K562 (cell line): Measurements from ENCODE around the gene SOWAHB. TPM values are rescaled to one million over a fixed set of nuclear protein-coding genes. Genes with fewer than 3 reads are reported as not detected.

Experiments used
- EZH2 ChIP-seq: IDR thresholded peaks from 2 replicates; pipeline ENCODE4 v1.6.1; 2012; ENCODE audit warnings: low read depth, mild to moderate bottlenecking, inconsistent platforms, low read length, borderline replicate concordance
- FOXP1 ChIP-seq: sonication (generic); formaldehyde crosslinking; IDR thresholded peaks from 2 replicates; pipeline ENCODE4 v1.8.0; 2022; ENCODE audit warnings: mild to moderate bottlenecking, missing genetic modification reagents
- ILF3 ChIP-seq: fragments of 450-650 bp; IDR thresholded peaks from 2 replicates; pipeline ENCODE4 v1.6.1; 2018; ENCODE audit warnings: antibody characterized with exemption, mild to moderate bottlenecking, moderate library complexity, borderline replicate concordance
- JUND ChIP-seq, 2 experiments: IDR thresholded peaks; 2 replicates in 1 of 2; 3 replicates in 1 of 2; pipeline ENCODE4 v1.6.1; 2011; ENCODE audit warnings: borderline replicate concordance in 2 of 2, low read depth in 2 of 2, low read length in 2 of 2, improper control_type of control experiment in 1 of 2, missing biosample characterization in 1 of 2, missing genetic modification characterization in 1 of 2, missing genetic modification reagents in 1 of 2
- MAFK ChIP-seq: IDR thresholded peaks from 2 replicates; pipeline ENCODE4 v1.6.1; 2011; ENCODE audit warnings: low read length, improper control_type of control experiment
- POLR2AphosphoS5 ChIP-seq: IDR thresholded peaks from 2 replicates; pipeline ENCODE4 v1.6.1; 2011; ENCODE audit warnings: mild to moderate bottlenecking, low read depth, low read length, moderate library complexity; ENCODE audit not compliant: control insufficient read depth, insufficient read depth
- TSC22D4 ChIP-seq: fragments of 450-650 bp; IDR thresholded peaks from 2 replicates; pipeline ENCODE4 v1.6.1; 2016; ENCODE audit warnings: missing genetic modification characterization, missing biosample characterization, control low read depth
- U2AF2 ChIP-seq: fragments of 200-400 bp; formaldehyde crosslinking; optimal IDR thresholded peaks from 2 replicates; pipeline ENCODE3; 2017; ENCODE audit warnings: low read depth, mild to moderate bottlenecking, low read length
- ZBTB8A ChIP-seq: fragments of 450-650 bp; IDR thresholded peaks from 2 replicates; pipeline ENCODE4 v1.6.1; 2018; ENCODE audit warnings: mild to moderate bottlenecking, moderate library complexity; ENCODE audit not compliant: partially characterized antibody
- ZFP36 ChIP-seq: fragments of 150-350 bp; IDR thresholded peaks from 2 replicates; pipeline ENCODE4 v1.6.1; 2018; ENCODE audit warnings: low read length, low read depth; ENCODE audit not compliant: partially characterized antibody
- ZNF121 ChIP-seq: sonication (generic); formaldehyde crosslinking; conservative IDR thresholded peaks from 2 replicates; pipeline ENCODE4 v1.8.0; 2022; ENCODE audit warnings: missing genetic modification reagents
- ZNF134 ChIP-seq: fragments of 250-450 bp; sonication (Bioruptor Pico); conservative IDR thresholded peaks from 2 replicates; pipeline ENCODE4 v1.4.0; 2020
- ZNF184 ChIP-seq: sonication (generic); formaldehyde crosslinking; IDR thresholded peaks from 2 replicates; pipeline ENCODE4 v1.5.0; 2020; ENCODE audit warnings: missing genetic modification reagents
- ZNF282 ChIP-seq: sonication (generic); formaldehyde crosslinking; IDR thresholded peaks from 2 replicates; pipeline ENCODE4 v1.8.1; 2023; ENCODE audit warnings: missing genetic modification reagents
- ZNF561 ChIP-seq: fragments of 450-650 bp; formaldehyde crosslinking; conservative IDR thresholded peaks from 2 replicates; pipeline ENCODE4 v1.4.0; 2020; ENCODE audit warnings: mild to moderate bottlenecking, moderate library complexity
- polyA plus RNA-seq, 8 experiments: library from polyadenylated mRNA; depleted of rRNA in 4 of 8; stranded (reverse) in 5 of 8; unstranded in 3 of 8; fragments of >200 nt; fragmentation: Nextera tagmentation in 2 of 8; fragmentation: Illumina TruSeq in 1 of 8; extraction: Ambion mirVana in 2 of 8; extraction: Trizol in 1 of 8; gene quantifications; 2 replicates each; pipeline versions ENCODE4 v1.2.1 to v1.2.3, GENCODE V29; 2011 to 2014; ENCODE audit warnings: inconsistent platforms in 1 of 8, missing spikeins in 1 of 8
- total RNA-seq, 7 experiments: library from RNA; depleted of rRNA in 6 of 7; stranded (reverse); fragments of >200 nt in 6 of 7; fragmentation: Illumina TruSeq in 2 of 7; extraction: Trizol in 2 of 7; gene quantifications; 2 replicates each; pipeline versions ENCODE4 v1.2.1 to v1.2.3, GENCODE V29; 2011 to 2021; ENCODE audit warnings: low replicate concordance in 1 of 7
- TF ChIP-seq, protein P1 (sequence below): fragments of 250-450 bp; sonication (Bioruptor Pico); IDR thresholded peaks from 2 replicates; pipeline ENCODE4 v1.8.0; 2022; ENCODE audit warnings: inconsistent platforms
- TF ChIP-seq, protein P2 (sequence below): fragments of 450-650 bp; IDR thresholded peaks from 2 replicates; pipeline ENCODE4 v1.6.1; 2016; ENCODE audit warnings: antibody characterized with exemption
- TF ChIP-seq, protein P3 (sequence below): fragments of 450-650 bp; IDR thresholded peaks from 2 replicates; pipeline ENCODE4 v1.6.1; 2018; ENCODE audit not compliant: partially characterized antibody
- TF ChIP-seq, protein P4 (sequence below): fragments of 250-450 bp; sonication (Bioruptor Pico); IDR thresholded peaks from 2 replicates; pipeline ENCODE4 v1.8.0; 2022; ENCODE audit warnings: inconsistent platforms, mild to moderate bottlenecking, moderate library complexity, borderline replicate concordance
- TF ChIP-seq, protein P5 (sequence below): sonication (generic); formaldehyde crosslinking; IDR thresholded peaks from 2 replicates; pipeline ENCODE4 v1.8.0; 2022; ENCODE audit warnings: mild to moderate bottlenecking, missing genetic modification reagents

Gene SOWAHB
- total and polyA plus RNA-seq, 9 of the 15 experiments (the other 6 are each of a cell fraction or from before 2014, with no cell fraction given): not detected

DNA sequence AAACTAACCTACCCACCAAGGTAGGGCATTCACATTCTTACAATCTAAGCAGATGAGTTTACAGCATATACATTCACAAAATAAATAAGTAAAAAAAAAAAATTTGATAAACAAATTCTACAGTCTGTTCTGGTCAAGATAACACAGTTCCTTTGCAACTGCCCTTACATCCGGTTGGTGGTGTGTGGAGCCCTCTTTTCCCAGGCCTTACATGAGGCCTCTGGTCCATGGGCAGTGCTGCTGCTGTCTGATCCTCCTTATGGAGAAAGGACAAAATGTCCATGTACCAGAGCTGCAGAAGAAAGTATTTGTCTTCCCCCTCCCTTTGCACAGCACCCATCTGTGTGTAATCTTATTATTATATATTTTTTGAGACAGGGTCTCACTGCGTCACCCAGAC is 49.4 kb upstream of the SOWAHB start (continued):
- TF ChIP-seq, protein P1, sequence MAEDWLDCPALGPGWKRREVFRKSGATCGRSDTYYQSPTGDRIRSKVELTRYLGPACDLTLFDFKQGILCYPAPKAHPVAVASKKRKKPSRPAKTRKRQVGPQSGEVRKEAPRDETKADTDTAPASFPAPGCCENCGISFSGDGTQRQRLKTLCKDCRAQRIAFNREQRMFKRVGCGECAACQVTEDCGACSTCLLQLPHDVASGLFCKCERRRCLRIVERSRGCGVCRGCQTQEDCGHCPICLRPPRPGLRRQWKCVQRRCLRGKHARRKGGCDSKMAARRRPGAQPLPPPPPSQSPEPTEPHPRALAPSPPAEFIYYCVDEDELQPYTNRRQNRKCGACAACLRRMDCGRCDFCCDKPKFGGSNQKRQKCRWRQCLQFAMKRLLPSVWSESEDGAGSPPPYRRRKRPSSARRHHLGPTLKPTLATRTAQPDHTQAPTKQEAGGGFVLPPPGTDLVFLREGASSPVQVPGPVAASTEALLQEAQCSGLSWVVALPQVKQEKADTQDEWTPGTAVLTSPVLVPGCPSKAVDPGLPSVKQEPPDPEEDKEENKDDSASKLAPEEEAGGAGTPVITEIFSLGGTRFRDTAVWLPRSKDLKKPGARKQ: no peak
- TF ChIP-seq, protein P2, sequence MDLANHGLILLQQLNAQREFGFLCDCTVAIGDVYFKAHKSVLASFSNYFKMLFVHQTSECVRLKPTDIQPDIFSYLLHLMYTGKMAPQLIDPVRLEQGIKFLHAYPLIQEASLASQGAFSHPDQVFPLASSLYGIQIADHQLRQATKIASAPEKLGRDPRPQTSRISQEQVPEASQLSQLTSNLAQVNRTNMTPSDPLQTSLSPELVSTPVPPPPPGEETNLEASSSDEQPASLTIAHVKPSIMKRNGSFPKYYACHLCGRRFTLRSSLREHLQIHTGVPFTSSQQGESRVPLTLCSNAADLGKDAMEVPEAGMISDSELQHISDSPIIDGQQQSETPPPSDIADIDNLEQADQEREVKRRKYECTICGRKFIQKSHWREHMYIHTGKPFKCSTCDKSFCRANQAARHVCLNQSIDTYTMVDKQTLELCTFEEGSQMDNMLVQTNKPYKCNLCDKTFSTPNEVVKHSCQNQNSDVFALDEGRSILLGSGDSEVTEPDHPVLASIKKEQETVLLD: no peak
- peak; percentile 30; the same call in 1 of the 2 replicates for TF ChIP-seq POLR2AphosphoS5
- TF ChIP-seq ZBTB8A: no peak
- no peak for TF ChIP-seq ZFP36
- TF ChIP-seq JUND (IDR thresholded peaks at IDR 0.05; ENCODE audit: borderline replicate concordance, low read depth, low read length): no peak
- no peak for TF ChIP-seq JUND (tag; IDR thresholded peaks at IDR 0.05; ENCODE audit: borderline replicate concordance, low read depth, low read length)
- TF ChIP-seq, protein P3, sequence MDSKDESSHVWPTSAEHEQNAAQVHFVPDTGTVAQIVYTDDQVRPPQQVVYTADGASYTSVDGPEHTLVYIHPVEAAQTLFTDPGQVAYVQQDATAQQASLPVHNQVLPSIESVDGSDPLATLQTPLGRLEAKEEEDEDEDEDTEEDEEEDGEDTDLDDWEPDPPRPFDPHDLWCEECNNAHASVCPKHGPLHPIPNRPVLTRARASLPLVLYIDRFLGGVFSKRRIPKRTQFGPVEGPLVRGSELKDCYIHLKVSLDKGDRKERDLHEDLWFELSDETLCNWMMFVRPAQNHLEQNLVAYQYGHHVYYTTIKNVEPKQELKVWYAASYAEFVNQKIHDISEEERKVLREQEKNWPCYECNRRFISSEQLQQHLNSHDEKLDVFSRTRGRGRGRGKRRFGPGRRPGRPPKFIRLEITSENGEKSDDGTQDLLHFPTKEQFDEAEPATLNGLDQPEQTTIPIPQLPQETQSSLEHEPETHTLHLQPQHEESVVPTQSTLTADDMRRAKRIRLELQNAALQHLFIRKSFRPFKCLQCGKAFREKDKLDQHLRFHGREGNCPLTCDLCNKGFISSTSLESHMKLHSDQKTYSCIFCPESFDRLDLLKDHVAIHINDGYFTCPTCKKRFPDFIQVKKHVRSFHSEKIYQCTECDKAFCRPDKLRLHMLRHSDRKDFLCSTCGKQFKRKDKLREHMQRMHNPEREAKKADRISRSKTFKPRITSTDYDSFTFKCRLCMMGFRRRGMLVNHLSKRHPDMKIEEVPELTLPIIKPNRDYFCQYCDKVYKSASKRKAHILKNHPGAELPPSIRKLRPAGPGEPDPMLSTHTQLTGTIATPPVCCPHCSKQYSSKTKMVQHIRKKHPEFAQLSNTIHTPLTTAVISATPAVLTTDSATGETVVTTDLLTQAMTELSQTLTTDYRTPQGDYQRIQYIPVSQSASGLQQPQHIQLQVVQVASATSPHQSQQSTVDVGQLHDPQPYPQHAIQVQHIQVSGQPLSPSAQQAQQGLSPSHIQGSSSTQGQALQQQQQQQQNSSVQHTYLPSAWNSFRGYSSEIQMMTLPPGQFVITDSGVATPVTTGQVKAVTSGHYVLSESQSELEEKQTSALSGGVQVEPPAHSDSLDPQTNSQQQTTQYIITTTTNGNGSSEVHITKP: no peak
- TF ChIP-seq ZNF121: no peak
- TF ChIP-seq U2AF2: no peak
- no peak for TF ChIP-seq ZNF184 (CRISPR knock-in tag)
- no peak for TF ChIP-seq MAFK
- TF ChIP-seq FOXP1: no peak
- TF ChIP-seq ZNF561 (CRISPR knock-in tag): no peak
- no peak for TF ChIP-seq ILF3
- no peak for TF ChIP-seq ZNF282
- no peak for TF ChIP-seq EZH2
- TF ChIP-seq, protein P4, sequence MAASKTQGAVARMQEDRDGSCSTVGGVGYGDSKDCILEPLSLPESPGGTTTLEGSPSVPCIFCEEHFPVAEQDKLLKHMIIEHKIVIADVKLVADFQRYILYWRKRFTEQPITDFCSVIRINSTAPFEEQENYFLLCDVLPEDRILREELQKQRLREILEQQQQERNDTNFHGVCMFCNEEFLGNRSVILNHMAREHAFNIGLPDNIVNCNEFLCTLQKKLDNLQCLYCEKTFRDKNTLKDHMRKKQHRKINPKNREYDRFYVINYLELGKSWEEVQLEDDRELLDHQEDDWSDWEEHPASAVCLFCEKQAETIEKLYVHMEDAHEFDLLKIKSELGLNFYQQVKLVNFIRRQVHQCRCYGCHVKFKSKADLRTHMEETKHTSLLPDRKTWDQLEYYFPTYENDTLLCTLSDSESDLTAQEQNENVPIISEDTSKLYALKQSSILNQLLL (CRISPR knock-in tag): no peak
- TF ChIP-seq TSC22D4 (tag): no peak
- no peak for TF ChIP-seq ZNF134 (CRISPR knock-in tag)
- TF ChIP-seq, protein P5, sequence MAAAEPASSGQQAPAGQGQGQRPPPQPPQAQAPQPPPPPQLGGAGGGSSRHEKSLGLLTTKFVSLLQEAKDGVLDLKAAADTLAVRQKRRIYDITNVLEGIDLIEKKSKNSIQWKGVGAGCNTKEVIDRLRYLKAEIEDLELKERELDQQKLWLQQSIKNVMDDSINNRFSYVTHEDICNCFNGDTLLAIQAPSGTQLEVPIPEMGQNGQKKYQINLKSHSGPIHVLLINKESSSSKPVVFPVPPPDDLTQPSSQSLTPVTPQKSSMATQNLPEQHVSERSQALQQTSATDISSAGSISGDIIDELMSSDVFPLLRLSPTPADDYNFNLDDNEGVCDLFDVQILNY (CRISPR knock-in tag): no peak
